ENCODE results near the gene GFER. TPM values are rescaled to one million over a fixed set of nuclear protein-coding genes. Genes with fewer than 3 reads are reported as not detected.
A peak's percentile ranks its signal among the peaks of the same experiment; 100 is the strongest.

GFER gene
- total RNA-seq, 1 donor = 8.7 TPM

DNA sequence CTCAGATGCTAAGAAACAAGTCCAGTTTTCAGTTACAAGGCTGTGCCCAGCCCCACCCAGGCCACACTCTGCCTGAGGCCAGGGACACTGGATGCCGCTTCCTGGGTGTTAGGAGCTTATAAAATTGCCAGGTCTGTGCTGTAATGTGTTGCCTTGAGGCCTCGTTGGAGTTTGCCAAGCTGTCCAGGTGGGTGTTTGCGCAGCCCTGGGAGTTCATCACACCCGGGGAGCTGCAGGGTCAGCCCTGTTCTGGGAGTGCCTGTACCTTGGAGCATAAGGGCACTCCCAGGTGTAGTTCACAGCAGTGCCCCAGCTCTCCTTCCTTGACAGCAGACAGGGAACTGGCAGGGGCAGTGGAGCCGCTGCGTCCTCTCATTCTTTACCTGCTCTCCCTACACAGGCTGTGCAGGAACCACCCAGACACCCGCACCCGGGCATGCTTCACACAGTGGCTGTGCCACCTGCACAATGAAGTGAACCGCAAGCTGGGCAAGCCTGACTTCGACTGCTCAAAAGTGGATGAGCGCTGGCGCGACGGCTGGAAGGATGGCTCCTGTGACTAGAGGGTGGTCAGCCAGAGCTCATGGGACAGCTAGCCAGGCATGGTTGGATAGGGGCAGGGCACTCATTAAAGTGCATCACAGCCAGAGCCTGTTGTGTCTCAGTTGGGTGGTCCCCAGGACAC lies 1.6 kb downstream of the GFER start:
- H3K36me3 ChIP-seq (ENCODE audit: insufficient read depth, low read length) = peaks cover 11% of the 10 kb centered on the region
- no peak for DNase-seq (ENCODE audit: insufficient read length, low spot score, missing footprints)
- TF ChIP-seq, protein P1, sequence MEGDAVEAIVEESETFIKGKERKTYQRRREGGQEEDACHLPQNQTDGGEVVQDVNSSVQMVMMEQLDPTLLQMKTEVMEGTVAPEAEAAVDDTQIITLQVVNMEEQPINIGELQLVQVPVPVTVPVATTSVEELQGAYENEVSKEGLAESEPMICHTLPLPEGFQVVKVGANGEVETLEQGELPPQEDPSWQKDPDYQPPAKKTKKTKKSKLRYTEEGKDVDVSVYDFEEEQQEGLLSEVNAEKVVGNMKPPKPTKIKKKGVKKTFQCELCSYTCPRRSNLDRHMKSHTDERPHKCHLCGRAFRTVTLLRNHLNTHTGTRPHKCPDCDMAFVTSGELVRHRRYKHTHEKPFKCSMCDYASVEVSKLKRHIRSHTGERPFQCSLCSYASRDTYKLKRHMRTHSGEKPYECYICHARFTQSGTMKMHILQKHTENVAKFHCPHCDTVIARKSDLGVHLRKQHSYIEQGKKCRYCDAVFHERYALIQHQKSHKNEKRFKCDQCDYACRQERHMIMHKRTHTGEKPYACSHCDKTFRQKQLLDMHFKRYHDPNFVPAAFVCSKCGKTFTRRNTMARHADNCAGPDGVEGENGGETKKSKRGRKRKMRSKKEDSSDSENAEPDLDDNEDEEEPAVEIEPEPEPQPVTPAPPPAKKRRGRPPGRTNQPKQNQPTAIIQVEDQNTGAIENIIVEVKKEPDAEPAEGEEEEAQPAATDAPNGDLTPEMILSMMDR (IDR thresholded peaks at IDR 0.05; ENCODE audit: extremely low read depth, low read depth, low read length) = no peak
- peaks cover 12% of the 10 kb centered on the region for H3K79me2 ChIP-seq (ENCODE audit: insufficient read depth, low read length)
- peaks cover 10% of the 10 kb centered on the region for H3K4me1 ChIP-seq (ENCODE audit: insufficient read depth, low read length)
- H4K20me1 ChIP-seq (ENCODE audit: insufficient read depth, low read length) = peaks cover 9% of the 10 kb centered on the region
- no peak overlapping the region for H3K27ac ChIP-seq (ENCODE audit: low read depth, low read length)
- H3K9me3 ChIP-seq (ENCODE audit: low read depth, low read length) = no peaks in the 10 kb centered on the region
- H3K27me3 ChIP-seq (ENCODE audit: insufficient read depth, low read length) = peaks cover 43% of the 10 kb centered on the region
- peak overlapping the region; percentile 95 for H3K4me2 ChIP-seq (ENCODE audit: insufficient read depth, low read length)
- no peak overlapping the region for H2AFZ ChIP-seq (ENCODE audit: low read length)
- peak overlapping the region; percentile 85 for H3K4me3 ChIP-seq (ENCODE audit: insufficient read depth, low read length)

DNA sequence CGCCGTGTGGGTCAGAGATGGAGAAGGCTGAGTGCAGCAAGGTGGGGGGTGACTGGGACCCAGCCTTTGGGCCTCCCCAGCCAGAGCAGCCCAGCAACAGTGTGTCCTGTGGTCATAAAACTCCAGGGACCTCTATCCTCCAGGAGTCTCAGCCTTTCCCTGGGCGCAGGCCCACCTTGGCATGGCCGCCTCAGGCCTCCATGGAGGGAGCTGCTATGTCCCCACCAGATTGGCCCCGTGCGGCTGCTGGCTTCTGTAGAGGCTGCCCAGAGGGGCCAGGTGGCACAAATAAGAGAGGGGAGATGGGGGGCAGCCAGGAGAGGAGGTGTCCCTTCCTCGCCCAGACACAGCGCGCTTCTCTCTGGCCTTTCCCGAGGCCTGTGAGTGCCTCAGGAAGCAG lies 3.2 kb downstream of the GFER start:
- no peak for DNase-seq (ENCODE audit: insufficient read length, low spot score, missing footprints)
- TF ChIP-seq, protein P1 (IDR thresholded peaks at IDR 0.05; ENCODE audit: extremely low read depth, low read depth, low read length) = no peak
- no peak overlapping the region for H3K27ac ChIP-seq (ENCODE audit: low read depth, low read length)
- H4K20me1 ChIP-seq (ENCODE audit: insufficient read depth, low read length) = peaks cover 5% of the 10 kb centered on the region
- H3K9me3 ChIP-seq (ENCODE audit: low read depth, low read length) = no peaks in the 10 kb centered on the region
- H3K4me1 ChIP-seq (ENCODE audit: insufficient read depth, low read length) = peaks cover 10% of the 10 kb centered on the region
- H3K4me3 ChIP-seq (ENCODE audit: insufficient read depth, low read length) = no peak overlapping the region
- peaks cover 11% of the 10 kb centered on the region for H3K36me3 ChIP-seq (ENCODE audit: insufficient read depth, low read length)
- H2AFZ ChIP-seq (ENCODE audit: low read length) = no peak overlapping the region
- no peak overlapping the region for H3K4me2 ChIP-seq (ENCODE audit: insufficient read depth, low read length)
- peaks cover 39% of the 10 kb centered on the region for H3K27me3 ChIP-seq (ENCODE audit: insufficient read depth, low read length)
- H3K79me2 ChIP-seq (ENCODE audit: insufficient read depth, low read length) = peaks cover 12% of the 10 kb centered on the region

DNA sequence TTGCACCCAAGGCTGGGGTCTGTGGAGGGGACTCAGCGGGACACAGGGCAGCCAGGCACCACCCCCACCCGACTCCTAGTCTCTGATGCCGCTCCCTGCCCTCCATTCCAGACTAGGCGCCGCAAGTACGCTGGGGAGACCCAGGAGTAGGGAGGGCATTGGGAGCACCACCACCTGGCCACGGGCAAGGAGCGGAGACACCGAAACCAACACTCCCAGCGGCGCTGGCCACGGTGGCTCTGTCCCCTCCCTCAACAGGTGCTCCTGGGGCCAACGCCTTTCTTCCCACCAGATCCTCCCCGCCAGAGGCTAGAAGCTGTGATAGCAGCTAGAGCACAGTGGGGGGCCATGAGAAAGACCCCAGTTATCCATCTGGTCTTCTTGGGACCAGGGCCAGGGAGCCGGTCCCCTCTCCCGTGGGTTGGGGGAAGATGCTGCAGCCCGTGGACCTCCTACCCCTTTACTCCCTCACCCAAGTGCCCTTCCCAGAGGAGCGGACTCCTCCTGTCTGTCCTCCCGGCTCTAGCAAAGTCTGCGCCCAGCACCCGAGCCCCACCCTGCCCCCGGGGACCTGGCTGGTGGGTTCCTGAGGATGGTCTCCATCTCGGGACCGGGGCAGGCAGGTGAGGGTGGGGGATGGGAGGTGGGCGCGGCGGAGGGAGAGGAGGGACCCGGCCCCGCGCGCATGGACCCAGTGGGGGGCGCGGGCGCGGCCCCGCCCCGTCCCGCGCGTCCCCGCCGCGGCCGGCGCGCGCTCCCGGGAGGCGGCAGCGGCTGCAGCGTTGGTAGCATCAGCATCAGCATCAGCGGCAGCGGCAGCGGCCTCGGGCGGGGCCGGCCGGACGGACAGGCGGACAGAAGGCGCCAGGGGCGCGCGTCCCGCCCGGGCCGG lies 5.5 kb downstream of the GFER start, which contains the start of gene SYNGR3:
Gene SYNGR3, plus strand, starts transcription at position 762 of the 892 bp plus-strand sequence. CDS start 133 bp downstream, outside the sequence.
- Histone ChIP-seq H3K27me3 (ENCODE audit: insufficient read depth, low read length) (peaks cover 29% of the 10 kb centered on the region), H3K9me3 (ENCODE audit: low read depth, low read length) (no peaks in the 10 kb centered on the region), H3K4me1 (ENCODE audit: insufficient read depth, low read length) (peaks cover 10% of the 10 kb centered on the region), H3K4me3 (ENCODE audit: insufficient read depth, low read length) (no peak within 1 kb of the TSS), H3K27ac (ENCODE audit: low read depth, low read length) (no peak within 1 kb of the TSS), H3K79me2 (ENCODE audit: insufficient read depth, low read length) (peaks cover 12% of the 10 kb centered on the region), H3K4me2 (ENCODE audit: insufficient read depth, low read length) (no peak within 1 kb of the TSS), H2AFZ (ENCODE audit: low read length) (no peak within 1 kb of the TSS), H3K36me3 (ENCODE audit: insufficient read depth, low read length) (peaks cover 11% of the 10 kb centered on the region), H4K20me1 (ENCODE audit: insufficient read depth, low read length) (peaks cover 5% of the 10 kb centered on the region)
- TF ChIP-seq, protein P1 (IDR thresholded peaks at IDR 0.05; ENCODE audit: extremely low read depth, low read depth, low read length) = no peak
- DNase-seq (ENCODE audit: insufficient read length, low spot score, missing footprints) = no peak

DNA sequence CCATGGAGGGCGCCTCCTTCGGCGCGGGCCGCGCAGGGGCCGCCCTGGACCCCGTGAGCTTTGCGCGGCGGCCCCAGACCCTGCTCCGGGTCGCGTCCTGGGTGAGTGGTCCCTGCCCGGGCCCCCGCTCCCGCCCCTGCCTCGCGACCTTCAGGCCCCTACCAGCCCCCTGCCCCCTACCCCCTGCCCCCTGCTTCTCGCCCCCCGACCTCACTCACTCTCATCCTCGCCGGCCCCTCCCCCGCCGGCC lies 6.0 kb downstream of the GFER start:
- no peak overlapping the region for H3K27ac ChIP-seq (ENCODE audit: low read depth, low read length)
- H3K9me3 ChIP-seq (ENCODE audit: low read depth, low read length) = no peaks in the 10 kb centered on the region
- TF ChIP-seq, protein P1 (IDR thresholded peaks at IDR 0.05; ENCODE audit: extremely low read depth, low read depth, low read length) = no peak
- H3K4me3 ChIP-seq (ENCODE audit: insufficient read depth, low read length) = no peak overlapping the region
- peaks cover 29% of the 10 kb centered on the region for H3K27me3 ChIP-seq (ENCODE audit: insufficient read depth, low read length)
- no peak overlapping the region for H3K4me2 ChIP-seq (ENCODE audit: insufficient read depth, low read length)
- peaks cover 6% of the 10 kb centered on the region for H3K4me1 ChIP-seq (ENCODE audit: insufficient read depth, low read length)
- H2AFZ ChIP-seq (ENCODE audit: low read length) = no peak overlapping the region
- peaks cover under 1% of the 10 kb centered on the region for H4K20me1 ChIP-seq (ENCODE audit: insufficient read depth, low read length)
- peaks cover 11% of the 10 kb centered on the region for H3K36me3 ChIP-seq (ENCODE audit: insufficient read depth, low read length)
- peaks cover 9% of the 10 kb centered on the region for H3K79me2 ChIP-seq (ENCODE audit: insufficient read depth, low read length)
- DNase-seq (ENCODE audit: insufficient read length, low spot score, missing footprints) = no peak

All from osteoblast (primary cell).